ENCODE results near the gene DLX4.

Gene DLX4

GRCh38 chr17:50003911-50004310, 34.9 kb downstream of the DLX4 start:
- no peak for DNase-seq (ENCODE audit: low read depth in 2 of 2, low spot score in 1 of 2)

- no peak for DNase-seq (ENCODE audit: low read depth in 2 of 2, low spot score in 1 of 2)
These were observed 40.3 kb downstream of the DLX4 start for GRCh38 chr17:50009282-50009681.

GRCh38 chr17:50013079-50013478, 44.1 kb downstream of the DLX4 start:
- no peak for DNase-seq (ENCODE audit: low read depth in 2 of 2, low spot score in 1 of 2)

- DNase-seq (ENCODE audit: low read depth in 2 of 2, low spot score in 1 of 2) = no peak
These were observed 45.6 kb downstream of the DLX4 start for GRCh38 chr17:50014471-50015088.

GRCh38 chr17:50015146-50015545, 46.2 kb downstream of the DLX4 start:
- no peak for DNase-seq (ENCODE audit: low read depth in 2 of 2, low spot score in 1 of 2)

GRCh38 chr17:50018909-50019308, 49.9 kb downstream of the DLX4 start:
- no peak for DNase-seq (ENCODE audit: low read depth in 2 of 2, low spot score in 1 of 2)

- no peak for DNase-seq (ENCODE audit: low read depth in 2 of 2, low spot score in 1 of 2)
These were observed 52.0 kb downstream of the DLX4 start for GRCh38 chr17:50020841-50021599.

GRCh38 chr17:50021681-50022370, 52.8 kb downstream of the DLX4 start:
- no peak for DNase-seq (ENCODE audit: low read depth in 2 of 2, low spot score in 1 of 2)

GRCh38 chr17:50022463-50023130, 53.6 kb downstream of the DLX4 start:
- DNase-seq (ENCODE audit: low read depth in 2 of 2, low spot score in 1 of 2) = no peak

GRCh38 chr17:50023520-50023919, 54.5 kb downstream of the DLX4 start:
- DNase-seq (ENCODE audit: low read depth in 2 of 2, low spot score in 1 of 2) = no peak

Data from stimulated activated CD8-positive, alpha-beta memory T cell treated with anti-CD3 and anti-CD28 coated beads, Interleukin-4, amount 100 ng/mL, for 4 hours (primary cell).